ENCODE data around the gene ATXN1.

The ATXN1 gene

GRCh38 chr6:16433338-16433890, 327.8 kb downstream of the ATXN1 start:
- Histone ChIP-seq H3K79me2 (ENCODE audit: insufficient read depth, low read length) (no peaks in the 10 kb centered on the region), H3K36me3 (ENCODE audit: low read length) (no peaks in the 10 kb centered on the region), H3K9me3 (ENCODE audit: insufficient read depth, low read length) (no peaks in the 10 kb centered on the region), H3K27me3 (ENCODE audit: low read length) (no peaks in the 10 kb centered on the region), H3K9ac (ENCODE audit: low read length) (no peak overlapping the region), H3K4me3 (ENCODE audit: insufficient read depth, low read length, poor library complexity, severe bottlenecking) (no peak overlapping the region), H4K20me1 (ENCODE audit: low read depth, low read length) (no peaks in the 10 kb centered on the region), H2AFZ (ENCODE audit: low read depth, low read length, severe bottlenecking) (no peak overlapping the region), H3F3A (ENCODE audit: insufficient read depth) (peaks cover 6% of the 10 kb centered on the region; the same call in 1 of the 2 replicates), H3K4me2 (ENCODE audit: low read depth, low read length, poor library complexity, severe bottlenecking) (peak overlapping the region; percentile 47), H3K9me2 (replicated peaks; ENCODE audit: insufficient read depth, low read length) (no peaks in the 10 kb centered on the region), H3K27ac (ENCODE audit: low read depth, low read length) (no peak overlapping the region)
- TF ChIP-seq EZH2phosphoT487 (conservative IDR thresholded peaks at IDR 0.05; ENCODE audit: low read length) = no peak
- TF ChIP-seq CTCF (IDR thresholded peaks at IDR 0.05; ENCODE audit: insufficient read depth, low read length, poor library complexity, severe bottlenecking) = no peak

GRCh38 chr6:16432075-16433032, 328.9 kb downstream of the ATXN1 start:
- no peaks in the 10 kb centered on the region for H3K9me2 ChIP-seq (replicated peaks; ENCODE audit: insufficient read depth, low read length)
- H3K4me3 ChIP-seq (ENCODE audit: insufficient read depth, low read length, poor library complexity, severe bottlenecking) = peak overlapping the region; percentile 5
- H3K27ac ChIP-seq (ENCODE audit: low read depth, low read length) = peak overlapping the region; percentile 11; the same call in 1 of the 2 replicates
- no peaks in the 10 kb centered on the region for H3K79me2 ChIP-seq (ENCODE audit: insufficient read depth, low read length)
- TF ChIP-seq CTCF (IDR thresholded peaks at IDR 0.05; ENCODE audit: insufficient read depth, low read length, poor library complexity, severe bottlenecking) (no peak), EZH2phosphoT487 (conservative IDR thresholded peaks at IDR 0.05; ENCODE audit: low read length) (no peak)
- H2AFZ ChIP-seq (ENCODE audit: low read depth, low read length, severe bottlenecking) = no peak overlapping the region
- no peak overlapping the region for H3K9ac ChIP-seq (ENCODE audit: low read length)
- H3K9me3 ChIP-seq (ENCODE audit: insufficient read depth, low read length) = no peaks in the 10 kb centered on the region
- peaks cover 6% of the 10 kb centered on the region; the same call in 1 of the 2 replicates for H3F3A ChIP-seq (ENCODE audit: insufficient read depth)
- no peaks in the 10 kb centered on the region for H3K27me3 ChIP-seq (ENCODE audit: low read length)
- H3K4me2 ChIP-seq (ENCODE audit: low read depth, low read length, poor library complexity, severe bottlenecking) = peak overlapping the region; percentile 47
- H4K20me1 ChIP-seq (ENCODE audit: low read depth, low read length) = no peaks in the 10 kb centered on the region
- no peaks in the 10 kb centered on the region for H3K36me3 ChIP-seq (ENCODE audit: low read length)

GRCh38 chr6:16431106-16431505, 330.2 kb downstream of the ATXN1 start:
- Histone ChIP-seq H4K20me1 (ENCODE audit: low read depth, low read length) (no peaks in the 10 kb centered on the region), H3K27ac (ENCODE audit: low read depth, low read length) (no peak overlapping the region), H3K9me2 (replicated peaks; ENCODE audit: insufficient read depth, low read length) (no peaks in the 10 kb centered on the region), H3F3A (ENCODE audit: insufficient read depth) (peaks cover 6% of the 10 kb centered on the region; the same call in 1 of the 2 replicates), H3K27me3 (ENCODE audit: low read length) (no peaks in the 10 kb centered on the region), H3K79me2 (ENCODE audit: insufficient read depth, low read length) (no peaks in the 10 kb centered on the region), H3K36me3 (ENCODE audit: low read length) (no peaks in the 10 kb centered on the region), H3K4me2 (ENCODE audit: low read depth, low read length, poor library complexity, severe bottlenecking) (peak overlapping the region; percentile 47), H3K9ac (ENCODE audit: low read length) (no peak overlapping the region), H3K9me3 (ENCODE audit: insufficient read depth, low read length) (no peaks in the 10 kb centered on the region), H2AFZ (ENCODE audit: low read depth, low read length, severe bottlenecking) (no peak overlapping the region), H3K4me3 (ENCODE audit: insufficient read depth, low read length, poor library complexity, severe bottlenecking) (no peak overlapping the region)
- TF ChIP-seq CTCF (IDR thresholded peaks at IDR 0.05; ENCODE audit: insufficient read depth, low read length, poor library complexity, severe bottlenecking) = no peak
- TF ChIP-seq EZH2phosphoT487 (conservative IDR thresholded peaks at IDR 0.05; ENCODE audit: low read length) = no peak
